HepG2 (cell line): ENCODE data around the gene DALRD3. TPM values are rescaled to one million over a fixed set of nuclear protein-coding genes. Genes with fewer than 3 reads are reported as not detected.
A peak's percentile ranks its signal among the peaks of the same experiment; 100 is the strongest.

Experiments used
- ARNT2 ChIP-seq: sonication (generic); formaldehyde crosslinking; IDR thresholded peaks from 2 replicates; pipeline ENCODE4 v1.8.0; 2022; ENCODE audit warnings: mild to moderate bottlenecking, low read depth, missing genetic modification reagents, moderate library complexity
- BHLHE40 ChIP-seq: IDR thresholded peaks from 2 replicates; pipeline ENCODE4 v1.6.1; 2011; ENCODE audit warnings: low read length, improper control_type of control experiment
- FOXA1 ChIP-seq, 2 experiments: fragments of 450-650 bp in 1 of 2; sonication (generic) in 1 of 2; formaldehyde crosslinking in 1 of 2; IDR thresholded peaks; 2 replicates each; pipeline versions ENCODE4 v1.4.0 to v1.6.1; 2016 to 2020; ENCODE audit warnings: missing genetic modification reagents in 1 of 2
- GATA4 ChIP-seq: sonication (generic); IDR thresholded peaks from 2 replicates; pipeline ENCODE4 v1.6.1; 2016; ENCODE audit warnings: antibody characterized with exemption, low read depth, borderline replicate concordance
- MZF1 ChIP-seq: sonication (generic); formaldehyde crosslinking; IDR thresholded peaks from 2 replicates; pipeline ENCODE4 v1.8.1; 2023; ENCODE audit warnings: mild to moderate bottlenecking, missing genetic modification reagents, borderline replicate concordance
- NR2F6 ChIP-seq, 2 experiments: IDR thresholded peaks; 2 replicates each; pipeline ENCODE4 v1.6.1; 2016; ENCODE audit warnings: antibody characterized with exemption in 1 of 2, mild to moderate bottlenecking in 1 of 2
- TBP ChIP-seq: sonication (generic); formaldehyde crosslinking; IDR thresholded peaks from 2 replicates; pipeline ENCODE4 v1.5.0; 2020; ENCODE audit warnings: missing genetic modification reagents
- ZBTB42 ChIP-seq: sonication (generic); formaldehyde crosslinking; IDR thresholded peaks from 2 replicates; pipeline ENCODE4 v1.5.0; 2020; ENCODE audit warnings: mild to moderate bottlenecking, missing genetic modification reagents
- ZMYM3 ChIP-seq: sonication (generic); formaldehyde crosslinking; IDR thresholded peaks from 2 replicates; pipeline ENCODE4 v1.5.1; 2020; ENCODE audit warnings: mild to moderate bottlenecking, missing genetic modification reagents
- ZNF180 ChIP-seq: sonication (generic); formaldehyde crosslinking; IDR thresholded peaks from 2 replicates; pipeline ENCODE4 v1.4.0; 2020; ENCODE audit warnings: low read depth, missing genetic modification reagents, borderline replicate concordance
- ZNF296 ChIP-seq: sonication (generic); formaldehyde crosslinking; conservative IDR thresholded peaks from 2 replicates; pipeline ENCODE4 v1.5.0; 2020; ENCODE audit warnings: mild to moderate bottlenecking, missing genetic modification reagents
- ZNF563 ChIP-seq: sonication (generic); formaldehyde crosslinking; IDR thresholded peaks from 2 replicates; pipeline ENCODE4 v1.8.0; 2022; ENCODE audit warnings: mild to moderate bottlenecking, moderate library complexity, missing genetic modification reagents
- ZNF703 ChIP-seq: sonication (generic); formaldehyde crosslinking; IDR thresholded peaks from 2 replicates; pipeline ENCODE4 v1.5.1; 2020; ENCODE audit warnings: missing genetic modification reagents, mild to moderate bottlenecking, moderate library complexity, borderline replicate concordance
- ZNF841 ChIP-seq: sonication (generic); formaldehyde crosslinking; IDR thresholded peaks from 2 replicates; pipeline ENCODE4 v1.8.1; 2023; ENCODE audit warnings: missing genetic modification reagents, borderline replicate concordance
- ZZZ3 ChIP-seq: sonication (generic); formaldehyde crosslinking; IDR thresholded peaks from 2 replicates; pipeline ENCODE4 v1.4.0; 2020; ENCODE audit warnings: missing genetic modification reagents, mild to moderate bottlenecking, borderline replicate concordance
- polyA plus RNA-seq, 8 experiments: library from polyadenylated mRNA; depleted of rRNA in 3 of 8; stranded (reverse) in 7 of 8; unstranded in 1 of 8; fragments of >200 nt; fragmentation: Illumina TruSeq in 4 of 8; extraction: Trizol in 4 of 8; gene quantifications; 2 replicates each; pipeline versions ENCODE4 v1.2.1 to v1.2.3, GENCODE V29; 2011 to 2016; ENCODE audit warnings: low read depth in 4 of 8, missing spikeins in 1 of 8, mixed read lengths in 1 of 8; ENCODE audit not compliant: insufficient read depth in 1 of 8
- total RNA-seq, 5 experiments: library from RNA; depleted of rRNA; stranded (reverse); fragments of >200 nt; fragmentation: Illumina TruSeq; extraction: Trizol; gene quantifications; 2 replicates each; pipeline ENCODE4 v1.2.3, GENCODE V29; 2016; ENCODE audit warnings: low read depth in 1 of 5
- TF ChIP-seq, protein P1 (sequence below), 2 experiments: sonication (generic) in 1 of 2; formaldehyde crosslinking in 1 of 2; IDR thresholded peaks; 2 replicates each; pipeline versions ENCODE4 v1.6.1 to v1.9.0; 2014 to 2022; ENCODE audit warnings: antibody characterized with exemption in 1 of 2, borderline replicate concordance in 1 of 2, inconsistent platforms in 1 of 2, low read depth in 1 of 2, missing genetic modification reagents in 1 of 2
- TF ChIP-seq, protein P2 (sequence below): IDR thresholded peaks from 2 replicates; pipeline ENCODE4 v1.6.1; 2018; ENCODE audit warnings: missing genetic modification reagents, mild to moderate bottlenecking, missing compliant biosample characterization
- TF ChIP-seq, protein P3 (sequence below): sonication (generic); formaldehyde crosslinking; IDR thresholded peaks from 2 replicates; pipeline ENCODE4 v1.5.0; 2020; ENCODE audit warnings: missing genetic modification reagents
- TF ChIP-seq, protein P4 (sequence below): IDR thresholded peaks from 2 replicates; pipeline ENCODE4 v1.6.1; 2016; ENCODE audit warnings: mild to moderate bottlenecking

Gene DALRD3
- total and polyA plus RNA-seq, 2 of the 13 experiments (the other 11 are each of a cell fraction or from before 2014, with no cell fraction given): 19.9 to 36.5 TPM

DNA sequence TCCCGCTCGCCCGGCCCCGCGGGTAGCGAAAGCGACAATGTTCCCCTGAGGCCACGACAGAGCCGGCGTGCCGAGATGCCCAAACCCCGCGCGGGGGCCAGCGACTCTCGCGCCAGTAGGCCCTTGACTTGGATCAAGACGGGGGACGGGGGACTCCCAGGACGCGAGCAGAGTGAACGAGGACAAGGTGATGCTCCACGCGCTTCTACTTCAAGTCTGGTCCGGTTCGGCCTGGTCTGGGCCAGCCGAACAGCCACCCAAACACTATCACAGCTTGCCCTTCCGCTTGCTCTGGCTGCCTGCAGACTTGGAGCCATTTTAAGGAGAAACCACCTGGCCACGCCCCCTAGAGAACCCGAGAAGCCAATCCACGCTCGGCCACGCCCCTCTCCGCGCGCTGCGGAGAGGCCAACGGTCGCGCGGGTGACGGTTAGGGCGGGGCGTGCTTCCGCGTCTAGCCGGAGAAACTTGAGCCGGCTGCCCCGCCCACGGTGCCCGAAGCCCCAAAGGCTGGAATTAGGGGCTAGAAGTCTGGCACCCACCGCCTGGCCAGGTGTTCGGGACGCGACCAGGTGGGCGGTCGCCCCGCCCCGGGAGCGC is 2.9 kb upstream of the DALRD3 start (continued):
- TF ChIP-seq, protein P1, sequence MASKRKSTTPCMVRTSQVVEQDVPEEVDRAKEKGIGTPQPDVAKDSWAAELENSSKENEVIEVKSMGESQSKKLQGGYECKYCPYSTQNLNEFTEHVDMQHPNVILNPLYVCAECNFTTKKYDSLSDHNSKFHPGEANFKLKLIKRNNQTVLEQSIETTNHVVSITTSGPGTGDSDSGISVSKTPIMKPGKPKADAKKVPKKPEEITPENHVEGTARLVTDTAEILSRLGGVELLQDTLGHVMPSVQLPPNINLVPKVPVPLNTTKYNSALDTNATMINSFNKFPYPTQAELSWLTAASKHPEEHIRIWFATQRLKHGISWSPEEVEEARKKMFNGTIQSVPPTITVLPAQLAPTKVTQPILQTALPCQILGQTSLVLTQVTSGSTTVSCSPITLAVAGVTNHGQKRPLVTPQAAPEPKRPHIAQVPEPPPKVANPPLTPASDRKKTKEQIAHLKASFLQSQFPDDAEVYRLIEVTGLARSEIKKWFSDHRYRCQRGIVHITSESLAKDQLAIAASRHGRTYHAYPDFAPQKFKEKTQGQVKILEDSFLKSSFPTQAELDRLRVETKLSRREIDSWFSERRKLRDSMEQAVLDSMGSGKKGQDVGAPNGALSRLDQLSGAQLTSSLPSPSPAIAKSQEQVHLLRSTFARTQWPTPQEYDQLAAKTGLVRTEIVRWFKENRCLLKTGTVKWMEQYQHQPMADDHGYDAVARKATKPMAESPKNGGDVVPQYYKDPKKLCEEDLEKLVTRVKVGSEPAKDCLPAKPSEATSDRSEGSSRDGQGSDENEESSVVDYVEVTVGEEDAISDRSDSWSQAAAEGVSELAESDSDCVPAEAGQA (IDR thresholded peaks at IDR 0.05; ENCODE audit: low read depth): peak; percentile 53; the same call in 1 of the 2 replicates
- TF ChIP-seq, protein P1 (CRISPR knock-in tag; IDR thresholded peaks at IDR 0.05; ENCODE audit: borderline replicate concordance): no peak; the same call in 1 of the 2 replicates
- TF ChIP-seq ZZZ3 (CRISPR knock-in tag) (peak; percentile 83), ARNT2 (CRISPR knock-in tag) (peak; percentile 19; the same call in 1 of the 2 replicates), FOXA1 (IDR thresholded peaks at IDR 0.05) (no peak), FOXA1 (CRISPR knock-in tag; IDR thresholded peaks at IDR 0.05) (no peak), TBP (CRISPR knock-in tag) (no peak), ZBTB42 (CRISPR knock-in tag) (no peak), BHLHE40 (no peak), ZNF563 (no peak; the same call in 1 of the 2 replicates), GATA4 (peak; percentile 92), ZNF841 (CRISPR knock-in tag) (no peak), ZMYM3 (no peak), ZNF296 (peak; percentile 82; the same call in 1 of the 2 replicates), NR2F6 (IDR thresholded peaks at IDR 0.05) (no peak), NR2F6 (CRISPR knock-in tag; IDR thresholded peaks at IDR 0.05) (no peak; the same call in 1 of the 2 replicates), ZNF703 (CRISPR knock-in tag) (0 out of 2 replicates have a peak, but pooled peaks have one; percentile 90), ZNF180 (0 out of 2 replicates have a peak, but pooled peaks have one; percentile 42), MZF1 (CRISPR knock-in tag) (no peak)
- TF ChIP-seq, protein P2, sequence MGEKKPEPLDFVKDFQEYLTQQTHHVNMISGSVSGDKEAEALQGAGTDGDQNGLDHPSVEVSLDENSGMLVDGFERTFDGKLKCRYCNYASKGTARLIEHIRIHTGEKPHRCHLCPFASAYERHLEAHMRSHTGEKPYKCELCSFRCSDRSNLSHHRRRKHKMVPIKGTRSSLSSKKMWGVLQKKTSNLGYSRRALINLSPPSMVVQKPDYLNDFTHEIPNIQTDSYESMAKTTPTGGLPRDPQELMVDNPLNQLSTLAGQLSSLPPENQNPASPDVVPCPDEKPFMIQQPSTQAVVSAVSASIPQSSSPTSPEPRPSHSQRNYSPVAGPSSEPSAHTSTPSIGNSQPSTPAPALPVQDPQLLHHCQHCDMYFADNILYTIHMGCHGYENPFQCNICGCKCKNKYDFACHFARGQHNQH (CRISPR knock-in tag): peak; percentile 68
- TF ChIP-seq, protein P3, sequence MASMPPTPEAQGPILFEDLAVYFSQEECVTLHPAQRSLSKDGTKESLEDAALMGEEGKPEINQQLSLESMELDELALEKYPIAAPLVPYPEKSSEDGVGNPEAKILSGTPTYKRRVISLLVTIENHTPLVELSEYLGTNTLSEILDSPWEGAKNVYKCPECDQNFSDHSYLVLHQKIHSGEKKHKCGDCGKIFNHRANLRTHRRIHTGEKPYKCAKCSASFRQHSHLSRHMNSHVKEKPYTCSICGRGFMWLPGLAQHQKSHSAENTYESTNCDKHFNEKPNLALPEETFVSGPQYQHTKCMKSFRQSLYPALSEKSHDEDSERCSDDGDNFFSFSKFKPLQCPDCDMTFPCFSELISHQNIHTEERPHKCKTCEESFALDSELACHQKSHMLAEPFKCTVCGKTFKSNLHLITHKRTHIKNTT (CRISPR knock-in tag): no peak
- TF ChIP-seq, protein P4, sequence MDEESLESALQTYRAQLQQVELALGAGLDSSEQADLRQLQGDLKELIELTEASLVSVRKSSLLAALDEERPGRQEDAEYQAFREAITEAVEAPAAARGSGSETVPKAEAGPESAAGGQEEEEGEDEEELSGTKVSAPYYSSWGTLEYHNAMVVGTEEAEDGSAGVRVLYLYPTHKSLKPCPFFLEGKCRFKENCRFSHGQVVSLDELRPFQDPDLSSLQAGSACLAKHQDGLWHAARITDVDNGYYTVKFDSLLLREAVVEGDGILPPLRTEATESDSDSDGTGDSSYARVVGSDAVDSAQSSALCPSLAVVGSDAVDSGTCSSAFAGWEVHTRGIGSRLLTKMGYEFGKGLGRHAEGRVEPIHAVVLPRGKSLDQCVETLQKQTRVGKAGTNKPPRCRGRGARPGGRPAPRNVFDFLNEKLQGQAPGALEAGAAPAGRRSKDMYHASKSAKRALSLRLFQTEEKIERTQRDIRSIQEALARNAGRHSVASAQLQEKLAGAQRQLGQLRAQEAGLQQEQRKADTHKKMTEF (CRISPR knock-in tag): 0 out of 2 replicates have a peak, but pooled peaks have one; percentile 15
